ACHN (cell line): ENCODE results near the gene TMTC4.
"Not testable (repeated sequence)": the region's sequence is repeated elsewhere in the genome, so short reads cannot be mapped to it uniquely, and the experiment has no call there.

Source experiments
- DNase-seq: peaks from one replicate; pipeline ENCODE4 v3.0.0-alpha.2; 2015
- in situ Hi-C: cut with HindIII; loops from 2 replicates; pipeline ENCODE4 v1.10.0; 2017; ENCODE audit warnings: low sequenced_read_pairs, low pct_ligation_motif_present, low pct_unique_long_range_greater_than_20kb

Gene TMTC4

GRCh38 chr13:100674572-100674871 lies at the start of gene TMTC4:
Gene TMTC4, minus strand, starts transcription at chr13:100674795. Its CDS starts 4,433 bp downstream, at chr13:100670362.
- in situ Hi-C loops, result no loop called here
- no peak for DNase-seq

GRCh38 chr13:100722517-100722916 lies 47.9 kb upstream of the TMTC4 start:
- in situ Hi-C loops, result no loop called here
- DNase-seq, result no peak

- DNase-seq, result peak; percentile 36
- in situ Hi-C loops, result no loop called here
These were observed 47.4 kb upstream of the TMTC4 start for GRCh38 chr13:100721885-100722512.

GRCh38 chr13:100715604-100716003 lies 41.0 kb upstream of the TMTC4 start:
- in situ Hi-C loops, result no loop called here
- DNase-seq, result no peak

- in situ Hi-C loops, result no loop called here
- DNase-seq, result no peak
These were observed 39.9 kb upstream of the TMTC4 start for GRCh38 chr13:100714478-100714877.

GRCh38 chr13:100710176-100710575 lies 35.6 kb upstream of the TMTC4 start:
- in situ Hi-C loops, result no loop called here
- DNase-seq, result peak; percentile 48

GRCh38 chr13:100707818-100708740 lies 33.5 kb upstream of the TMTC4 start:
- peak; percentile 74 for DNase-seq
- in situ Hi-C loops, result no loop called here

- in situ Hi-C loops, DNase-seq: not testable (repeated sequence)
These were observed 23.7 kb upstream of the TMTC4 start for GRCh38 chr13:100698331-100698730.

GRCh38 chr13:100695509-100695773 lies 20.8 kb upstream of the TMTC4 start:
- in situ Hi-C loops, result no loop called here
- DNase-seq, result no peak

- in situ Hi-C loops, result no loop called here
- peak; percentile 75 for DNase-seq
These were observed 20.3 kb upstream of the TMTC4 start for GRCh38 chr13:100694722-100695508.

GRCh38 chr13:100689191-100689590 lies 14.6 kb upstream of the TMTC4 start:
- in situ Hi-C loops, result no loop called here
- no peak for DNase-seq

GRCh38 chr13:100680131-100680530 lies 5.5 kb upstream of the TMTC4 start:
- in situ Hi-C loops, result no loop called here

GRCh38 chr13:100677128-100677527 lies 2.5 kb upstream of the TMTC4 start:
- DNase-seq, in situ Hi-C loops: not testable (repeated sequence)

More at GRCh38 chr13:100680131-100680530, 5.5 kb upstream of the TMTC4 start:
- DNase-seq, result no peak

GRCh38 chr13:100675661-100676129 lies 1.1 kb upstream of the TMTC4 start:
- no peak for DNase-seq
- in situ Hi-C loops, result no loop called here

- DNase-seq, result peak; percentile 96
- in situ Hi-C loops, result no loop called here
These were observed 471 bp upstream of the TMTC4 start for GRCh38 chr13:100674872-100675660.

- peak; percentile 77 for DNase-seq
These were observed 653 bp downstream of the TMTC4 start for GRCh38 chr13:100673713-100674571.

GRCh38 chr13:100673376-100673712 lies 1.3 kb downstream of the TMTC4 start:
- DNase-seq, result no peak
- in situ Hi-C loops, result no loop called here

More at GRCh38 chr13:100673713-100674571, 653 bp downstream of the TMTC4 start:
- in situ Hi-C loops, result no loop called here
